HCT116 (cell line): ENCODE measurements around the gene MYO3B. TPM values are rescaled to one million over a fixed set of nuclear protein-coding genes. Genes with fewer than 3 reads are reported as not detected.

ENCODE experiments used
- ATAC-seq: fragments of 200-7000 bp; cut with Tn5 transposase; 2 replicates; pipeline ENCODE4 v1.9.1; 2020; ENCODE audit warnings: mild to moderate bottlenecking, moderate library complexity
- BruUV-seq: library from RNA; stranded (reverse); fragments of 400-500 nt; replicated peaks from 2 replicates; lab custom pipeline; 2021; lab: Mats Ljungman, UMichigan
- CTCF ChIA-PET: fragments of 300-600 bp; sonication (Branson Sonifier 250); formaldehyde crosslinking; loops from one replicate; lab custom pipeline; 2021; ENCODE audit warnings: antibody characterized with exemption; lab: Charles Lee
- POLR2A ChIA-PET: fragments of 300-600, 350-600 bp; sonication (Branson Sonifier 250); formaldehyde crosslinking; loops from one replicate; lab custom pipeline; 2021; ENCODE audit warnings: antibody characterized with exemption; lab: Charles Lee
- RAD21 ChIA-PET, 2 experiments: fragments of 300-600 bp; sonication (Branson Sonifier 250); formaldehyde crosslinking; loops; one replicate each; lab custom pipeline; 2023; ENCODE audit warnings: low total read pairs in 2 of 2; ENCODE audit not compliant: uncharacterized antibody in 2 of 2, unreplicated experiment in 2 of 2, low non-redundant PET in 1 of 2; lab: Charles Lee
- DNase-seq: peaks from one replicate; pipeline ENCODE4 v3.0.0-alpha.2; 2010; ENCODE audit warnings: low read depth, low spot score
- H2AFZ ChIP-seq: fragments of 200-600 bp; shearing (Covaris generic), sonication (generic); 2 replicates; pipeline ENCODE4 v1.6.1; 2017; ENCODE audit warnings: low read depth, mixed run types, mixed read lengths, antibody characterized with exemption, low read length; ENCODE audit not compliant: poor library complexity, severe bottlenecking
- H3K27ac ChIP-seq: 2 replicates; pipeline ENCODE4 v1.5.1; 2012; ENCODE audit warnings: low read depth, low read length
- H3K27me3 ChIP-seq: fragments of 200-600 bp; sonication (generic); 2 replicates; pipeline ENCODE4 v1.6.1; 2016; ENCODE audit warnings: mixed run types, low read length, mixed read lengths; ENCODE audit not compliant: insufficient read depth
- H3K36me3 ChIP-seq, 2 experiments: fragments of 200-500 bp in 1 of 2; fragments of 200-600 bp in 1 of 2; sonication (Bioruptor generic) in 1 of 2; sonication (generic) in 1 of 2; 2 replicates each; pipeline versions ENCODE4 v1.5.1 to v1.6.1; 2014 to 2016; ENCODE audit warnings: low read length in 2 of 2, inconsistent platforms in 1 of 2, mixed read lengths in 1 of 2, mixed run types in 1 of 2; ENCODE audit not compliant: insufficient read depth in 2 of 2, control insufficient read depth in 1 of 2
- H3K4me1 ChIP-seq, 2 experiments: fragments of 200-600 bp in 1 of 2; sonication (generic) in 1 of 2; 2 replicates each; pipeline versions ENCODE4 v1.5.1 to v1.6.1; 2012 to 2017; ENCODE audit warnings: low read length in 2 of 2, inconsistent platforms in 1 of 2, mild to moderate bottlenecking in 1 of 2, mixed read lengths in 1 of 2, mixed run types in 1 of 2, moderate library complexity in 1 of 2; ENCODE audit not compliant: insufficient read depth in 2 of 2, control insufficient read depth in 1 of 2
- H3K4me2 ChIP-seq: fragments of 200-600 bp; sonication (generic); 2 replicates; pipeline ENCODE4 v1.6.1; 2017; ENCODE audit warnings: mixed run types, low read length, mixed read lengths
- H3K4me3 ChIP-seq, 2 experiments: fragments of 200-600 bp in 1 of 2; sonication (generic) in 1 of 2; replicated peaks in 1 of 2; 2 replicates each; pipeline ENCODE4 v1.5.1; 2011 to 2016; ENCODE audit warnings: low read length in 2 of 2, control low read depth in 1 of 2, low read depth in 1 of 2, mild to moderate bottlenecking in 1 of 2, mixed read lengths in 1 of 2, mixed run types in 1 of 2
- H3K79me2 ChIP-seq: fragments of 200-600 bp; sonication (generic); 2 replicates; pipeline ENCODE4 v1.6.1; 2017; ENCODE audit warnings: mild to moderate bottlenecking, mixed run types, low read length, moderate library complexity, mixed read lengths; ENCODE audit not compliant: insufficient read depth
- H3K9ac ChIP-seq: fragments of 200-600 bp; sonication (generic); 2 replicates; pipeline ENCODE4 v1.6.1; 2016; ENCODE audit warnings: low read length, mixed read lengths
- H3K9me2 ChIP-seq: fragments of 200-600 bp; sonication (generic), shearing (Covaris generic); 2 replicates; pipeline ENCODE4 v1.6.1; 2017; ENCODE audit warnings: mixed run types, mild to moderate bottlenecking, moderate library complexity; ENCODE audit not compliant: insufficient read depth
- H3K9me3 ChIP-seq, 2 experiments: fragments of 200-500 bp in 1 of 2; fragments of 200-600 bp in 1 of 2; sonication (Bioruptor generic) in 1 of 2; sonication (generic) in 1 of 2; 2 replicates each; pipeline ENCODE4 v1.6.1; 2014 to 2017; ENCODE audit warnings: low read length in 2 of 2, mixed read lengths in 2 of 2, inconsistent platforms in 1 of 2, low read depth in 1 of 2, mild to moderate bottlenecking in 1 of 2, mixed run types in 1 of 2, moderate library complexity in 1 of 2; ENCODE audit not compliant: control insufficient read depth in 1 of 2, insufficient read depth in 1 of 2
- H4K20me1 ChIP-seq: fragments of 200-600 bp; sonication (generic), shearing (Covaris generic); 2 replicates; pipeline ENCODE4 v1.6.1; 2017; ENCODE audit warnings: mixed run types, mild to moderate bottlenecking, moderate library complexity; ENCODE audit not compliant: insufficient read depth
- CBX3 ChIP-seq: IDR thresholded peaks from 2 replicates; pipeline ENCODE4 v1.6.1; 2012; ENCODE audit warnings: low read depth
- EZH2 ChIP-seq: fragments of 200-600 bp; sonication (generic); IDR thresholded peaks from 2 replicates; pipeline ENCODE4 v1.6.1; 2017; ENCODE audit warnings: antibody characterized with exemption, mixed run types
- EZH2phosphoT487 ChIP-seq: fragments of 200-600 bp; IDR thresholded peaks from 2 replicates; pipeline ENCODE4 v1.6.1; 2018; ENCODE audit warnings: antibody characterized with exemption, borderline replicate concordance
- JUND ChIP-seq: IDR thresholded peaks from 2 replicates; pipeline ENCODE4 v1.6.1; 2012
- POLR2AphosphoS5 ChIP-seq: IDR thresholded peaks from 2 replicates; pipeline ENCODE4 v1.6.1; 2011; ENCODE audit warnings: mild to moderate bottlenecking, low read depth, low read length, moderate library complexity
- RAD21 ChIP-seq: IDR thresholded peaks from 2 replicates; pipeline ENCODE4 v1.6.1; 2012; ENCODE audit warnings: low read depth, mild to moderate bottlenecking
- SP1 ChIP-seq: IDR thresholded peaks from 2 replicates; pipeline ENCODE4 v1.6.1; 2012; ENCODE audit warnings: low read depth
- SRF ChIP-seq: IDR thresholded peaks from 2 replicates; pipeline ENCODE4 v1.6.1; 2012; ENCODE audit warnings: low read depth
- TCF7L2 ChIP-seq: IDR thresholded peaks from 2 replicates; pipeline ENCODE4 v1.7.0; 2011; ENCODE audit warnings: borderline replicate concordance, inconsistent platforms; ENCODE audit not compliant: insufficient read depth, insufficient read length; ENCODE audit errors: extremely low read depth
- YY1 ChIP-seq: IDR thresholded peaks from 2 replicates; pipeline ENCODE4 v1.6.1; 2011; ENCODE audit warnings: low read length, low read depth, moderate library complexity, mild to moderate bottlenecking; ENCODE audit not compliant: insufficient replicate concordance; ENCODE audit errors: extremely low read depth
- intact Hi-C: fragments of 100-400 bp; cut with micrococcal nuclease; formaldehyde crosslinking; loops from 2 replicates; pipeline ENCODE4 v1.10.0; 2022
- total RNA-seq: library from RNA; stranded (reverse); gene quantifications from one replicate; pipeline ENCODE4 v1.2.1, GENCODE V29; 2021; ENCODE audit not compliant: unreplicated experiment
- TF ChIP-seq, protein P1 (sequence below): IDR thresholded peaks from 2 replicates; pipeline ENCODE4 v1.6.1; 2012
- TF ChIP-seq, protein P2 (sequence below): IDR thresholded peaks from 2 replicates; pipeline ENCODE4 v1.6.1; 2011; ENCODE audit warnings: mild to moderate bottlenecking, low read length, moderate library complexity; ENCODE audit not compliant: insufficient replicate concordance; ENCODE audit errors: extremely low read depth
- TF ChIP-seq, protein P3 (sequence below), 3 experiments: fragments of 200-600 bp in 1 of 3; sonication (generic) in 1 of 3; IDR thresholded peaks in 2 of 3; conservative IDR thresholded peaks in 1 of 3; 2 replicates each; pipeline ENCODE4 v1.5.1; 2012 to 2017; ENCODE audit warnings: low read depth in 2 of 3, low read length in 2 of 3, antibody characterized with exemption in 1 of 3, borderline replicate concordance in 1 of 3, control low read depth in 1 of 3, mild to moderate bottlenecking in 1 of 3, mixed read lengths in 1 of 3, mixed run types in 1 of 3, moderate library complexity in 1 of 3; ENCODE audit not compliant: insufficient read depth in 1 of 3
- TF ChIP-seq, protein P4 (sequence below): IDR thresholded peaks from 2 replicates; pipeline ENCODE4 v1.6.1; 2012
- TF ChIP-seq, protein P5 (sequence below): IDR thresholded peaks from 2 replicates; pipeline ENCODE4 v1.6.1; 2012; ENCODE audit warnings: low read depth

MYO3B gene
- total RNA-seq, 1 experiment from 2014 or later, result not detected

DNA sequence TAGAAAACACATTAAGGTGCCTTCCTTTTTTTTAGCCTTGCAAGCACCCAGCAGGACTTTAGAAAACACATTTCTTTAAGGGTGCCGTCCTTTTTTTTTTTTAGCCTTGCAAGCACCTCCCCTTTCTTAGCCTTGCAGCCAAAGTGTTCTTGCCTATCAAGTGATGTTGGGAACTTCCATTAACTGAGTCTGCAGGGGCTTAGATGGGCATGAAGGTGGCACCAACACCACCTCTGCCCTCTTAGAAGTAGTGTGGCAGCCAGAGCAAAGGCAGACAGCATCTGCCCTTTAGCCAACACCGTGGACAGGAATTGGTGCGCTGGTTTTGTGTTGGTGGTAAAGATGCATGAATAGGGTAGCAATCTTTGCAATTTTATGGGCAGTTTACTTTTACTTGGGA is 325.6 kb downstream of the MYO3B start:
- DNase-seq, result no peak
- TF ChIP-seq, protein P1, sequence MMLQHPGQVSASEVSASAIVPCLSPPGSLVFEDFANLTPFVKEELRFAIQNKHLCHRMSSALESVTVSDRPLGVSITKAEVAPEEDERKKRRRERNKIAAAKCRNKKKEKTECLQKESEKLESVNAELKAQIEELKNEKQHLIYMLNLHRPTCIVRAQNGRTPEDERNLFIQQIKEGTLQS, result no peak
- TF ChIP-seq TCF7L2, result no peak
- no peak for TF ChIP-seq SRF
- no peak for TF ChIP-seq YY1
- TF ChIP-seq, protein P2, sequence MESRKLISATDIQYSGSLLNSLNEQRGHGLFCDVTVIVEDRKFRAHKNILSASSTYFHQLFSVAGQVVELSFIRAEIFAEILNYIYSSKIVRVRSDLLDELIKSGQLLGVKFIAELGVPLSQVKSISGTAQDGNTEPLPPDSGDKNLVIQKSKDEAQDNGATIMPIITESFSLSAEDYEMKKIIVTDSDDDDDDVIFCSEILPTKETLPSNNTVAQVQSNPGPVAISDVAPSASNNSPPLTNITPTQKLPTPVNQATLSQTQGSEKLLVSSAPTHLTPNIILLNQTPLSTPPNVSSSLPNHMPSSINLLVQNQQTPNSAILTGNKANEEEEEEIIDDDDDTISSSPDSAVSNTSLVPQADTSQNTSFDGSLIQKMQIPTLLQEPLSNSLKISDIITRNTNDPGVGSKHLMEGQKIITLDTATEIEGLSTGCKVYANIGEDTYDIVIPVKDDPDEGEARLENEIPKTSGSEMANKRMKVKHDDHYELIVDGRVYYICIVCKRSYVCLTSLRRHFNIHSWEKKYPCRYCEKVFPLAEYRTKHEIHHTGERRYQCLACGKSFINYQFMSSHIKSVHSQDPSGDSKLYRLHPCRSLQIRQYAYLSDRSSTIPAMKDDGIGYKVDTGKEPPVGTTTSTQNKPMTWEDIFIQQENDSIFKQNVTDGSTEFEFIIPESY, result no peak
- TF ChIP-seq CBX3, result no peak
- no peak for TF ChIP-seq EZH2
- TF ChIP-seq SP1, result no peak
- TF ChIP-seq, protein P3, sequence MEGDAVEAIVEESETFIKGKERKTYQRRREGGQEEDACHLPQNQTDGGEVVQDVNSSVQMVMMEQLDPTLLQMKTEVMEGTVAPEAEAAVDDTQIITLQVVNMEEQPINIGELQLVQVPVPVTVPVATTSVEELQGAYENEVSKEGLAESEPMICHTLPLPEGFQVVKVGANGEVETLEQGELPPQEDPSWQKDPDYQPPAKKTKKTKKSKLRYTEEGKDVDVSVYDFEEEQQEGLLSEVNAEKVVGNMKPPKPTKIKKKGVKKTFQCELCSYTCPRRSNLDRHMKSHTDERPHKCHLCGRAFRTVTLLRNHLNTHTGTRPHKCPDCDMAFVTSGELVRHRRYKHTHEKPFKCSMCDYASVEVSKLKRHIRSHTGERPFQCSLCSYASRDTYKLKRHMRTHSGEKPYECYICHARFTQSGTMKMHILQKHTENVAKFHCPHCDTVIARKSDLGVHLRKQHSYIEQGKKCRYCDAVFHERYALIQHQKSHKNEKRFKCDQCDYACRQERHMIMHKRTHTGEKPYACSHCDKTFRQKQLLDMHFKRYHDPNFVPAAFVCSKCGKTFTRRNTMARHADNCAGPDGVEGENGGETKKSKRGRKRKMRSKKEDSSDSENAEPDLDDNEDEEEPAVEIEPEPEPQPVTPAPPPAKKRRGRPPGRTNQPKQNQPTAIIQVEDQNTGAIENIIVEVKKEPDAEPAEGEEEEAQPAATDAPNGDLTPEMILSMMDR (IDR thresholded peaks at IDR 0.05 in 2 of 3, conservative IDR thresholded peaks at IDR 0.05 in 1 of 3; ENCODE audit: borderline replicate concordance in 1 of 3, insufficient read depth in 1 of 3, low read depth in 2 of 3, low read length in 2 of 3), result no peak
- TF ChIP-seq EZH2phosphoT487, result no peak
- no peak for TF ChIP-seq JUND
- TF ChIP-seq, protein P4, sequence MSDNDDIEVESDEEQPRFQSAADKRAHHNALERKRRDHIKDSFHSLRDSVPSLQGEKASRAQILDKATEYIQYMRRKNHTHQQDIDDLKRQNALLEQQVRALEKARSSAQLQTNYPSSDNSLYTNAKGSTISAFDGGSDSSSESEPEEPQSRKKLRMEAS, result no peak
- TF ChIP-seq, protein P5, sequence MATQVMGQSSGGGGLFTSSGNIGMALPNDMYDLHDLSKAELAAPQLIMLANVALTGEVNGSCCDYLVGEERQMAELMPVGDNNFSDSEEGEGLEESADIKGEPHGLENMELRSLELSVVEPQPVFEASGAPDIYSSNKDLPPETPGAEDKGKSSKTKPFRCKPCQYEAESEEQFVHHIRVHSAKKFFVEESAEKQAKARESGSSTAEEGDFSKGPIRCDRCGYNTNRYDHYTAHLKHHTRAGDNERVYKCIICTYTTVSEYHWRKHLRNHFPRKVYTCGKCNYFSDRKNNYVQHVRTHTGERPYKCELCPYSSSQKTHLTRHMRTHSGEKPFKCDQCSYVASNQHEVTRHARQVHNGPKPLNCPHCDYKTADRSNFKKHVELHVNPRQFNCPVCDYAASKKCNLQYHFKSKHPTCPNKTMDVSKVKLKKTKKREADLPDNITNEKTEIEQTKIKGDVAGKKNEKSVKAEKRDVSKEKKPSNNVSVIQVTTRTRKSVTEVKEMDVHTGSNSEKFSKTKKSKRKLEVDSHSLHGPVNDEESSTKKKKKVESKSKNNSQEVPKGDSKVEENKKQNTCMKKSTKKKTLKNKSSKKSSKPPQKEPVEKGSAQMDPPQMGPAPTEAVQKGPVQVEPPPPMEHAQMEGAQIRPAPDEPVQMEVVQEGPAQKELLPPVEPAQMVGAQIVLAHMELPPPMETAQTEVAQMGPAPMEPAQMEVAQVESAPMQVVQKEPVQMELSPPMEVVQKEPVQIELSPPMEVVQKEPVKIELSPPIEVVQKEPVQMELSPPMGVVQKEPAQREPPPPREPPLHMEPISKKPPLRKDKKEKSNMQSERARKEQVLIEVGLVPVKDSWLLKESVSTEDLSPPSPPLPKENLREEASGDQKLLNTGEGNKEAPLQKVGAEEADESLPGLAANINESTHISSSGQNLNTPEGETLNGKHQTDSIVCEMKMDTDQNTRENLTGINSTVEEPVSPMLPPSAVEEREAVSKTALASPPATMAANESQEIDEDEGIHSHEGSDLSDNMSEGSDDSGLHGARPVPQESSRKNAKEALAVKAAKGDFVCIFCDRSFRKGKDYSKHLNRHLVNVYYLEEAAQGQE, result no peak
- TF ChIP-seq POLR2AphosphoS5, result no peak
- no peak for TF ChIP-seq RAD21
- TF ChIP-seq, all 23 proteins: peak for 0
- no peak overlapping the region for H2AFZ ChIP-seq
- no peak for ATAC-seq
- no peak overlapping the region for H3K4me3 ChIP-seq
- no peaks in the 10 kb centered on the region for H3K79me2 ChIP-seq
- CTCF ChIA-PET, result no interaction called here
- H3K4me2 ChIP-seq, result no peak overlapping the region
- H3K9me3 ChIP-seq, result no peaks in the 10 kb centered on the region
- H3K27me3 ChIP-seq, result no peaks in the 10 kb centered on the region
- H3K36me3 ChIP-seq, result no peaks in the 10 kb centered on the region
- no peak overlapping the region for H3K9ac ChIP-seq
- H3K4me1 ChIP-seq, result no peaks in the 10 kb centered on the region
- no peaks in the 10 kb centered on the region for H3K9me2 ChIP-seq
- no peaks in the 10 kb centered on the region for H4K20me1 ChIP-seq
- RAD21 ChIA-PET, result no interaction called here
- POLR2A ChIA-PET, result no interaction called here
- H3K27ac ChIP-seq, result no peak overlapping the region
- intact Hi-C loops, result no loop called here
- no TSS peak for BruUV-seq
